ENCODE measurements around the gene SYNPO.

DNA sequence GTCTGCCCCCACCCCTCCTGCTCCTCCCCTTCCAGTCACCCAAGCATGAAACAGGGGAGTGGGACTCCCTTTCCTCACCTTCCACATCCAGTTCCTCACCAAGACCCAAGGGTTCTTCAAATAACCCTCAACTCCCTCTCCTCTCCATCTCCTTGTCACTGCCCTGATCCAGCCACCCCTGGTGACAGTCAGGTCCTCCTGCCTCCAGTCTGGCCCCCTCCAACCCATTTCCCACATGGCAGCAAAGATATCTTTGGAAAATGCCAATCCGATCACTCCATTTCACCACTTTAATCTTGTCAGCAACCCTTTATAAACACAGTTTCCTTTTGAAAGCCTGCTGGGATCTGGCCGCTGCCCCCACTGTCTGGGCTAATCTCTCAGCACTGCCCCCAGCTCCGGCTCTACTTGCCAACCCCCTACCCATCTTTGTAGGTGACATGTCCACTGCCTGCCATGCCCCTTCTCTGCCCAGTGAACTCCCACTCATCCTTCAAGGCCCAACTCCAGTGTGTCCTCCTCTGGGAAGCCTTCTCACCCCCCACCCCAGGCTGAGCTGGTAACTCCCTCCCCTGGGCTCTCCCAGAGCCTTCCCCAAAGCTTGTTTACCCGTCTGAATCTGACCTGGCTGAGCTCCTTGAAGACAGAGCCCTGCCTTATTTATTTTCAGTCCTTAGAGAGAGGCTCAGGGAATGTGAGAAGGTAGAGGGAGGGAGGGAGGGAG is 19.8 kb downstream of the SYNPO start:
- TF ChIP-seq CTCF (IDR thresholded peaks at IDR 0.05; ENCODE audit: poor library complexity) (no peak), EZH2 (IDR thresholded peaks at IDR 0.05; ENCODE audit: borderline replicate concordance) (no peak)

Measured in hepatocyte (in vitro differentiated cells).